ENCODE measurements around the gene NBAS.

NBAS gene

GRCh38 chr2:15299904-15300520 lies 261.1 kb downstream of the NBAS start:
- no peak overlapping the region for H3K27ac ChIP-seq (ENCODE audit: low read depth, low read length)
- H2AFZ ChIP-seq (ENCODE audit: low read depth, low read length, severe bottlenecking) = no peak overlapping the region
- H3K36me3 ChIP-seq (ENCODE audit: low read length) = no peaks in the 10 kb centered on the region
- TF ChIP-seq EZH2phosphoT487 (conservative IDR thresholded peaks at IDR 0.05; ENCODE audit: low read length) = no peak
- TF ChIP-seq, protein P1, sequence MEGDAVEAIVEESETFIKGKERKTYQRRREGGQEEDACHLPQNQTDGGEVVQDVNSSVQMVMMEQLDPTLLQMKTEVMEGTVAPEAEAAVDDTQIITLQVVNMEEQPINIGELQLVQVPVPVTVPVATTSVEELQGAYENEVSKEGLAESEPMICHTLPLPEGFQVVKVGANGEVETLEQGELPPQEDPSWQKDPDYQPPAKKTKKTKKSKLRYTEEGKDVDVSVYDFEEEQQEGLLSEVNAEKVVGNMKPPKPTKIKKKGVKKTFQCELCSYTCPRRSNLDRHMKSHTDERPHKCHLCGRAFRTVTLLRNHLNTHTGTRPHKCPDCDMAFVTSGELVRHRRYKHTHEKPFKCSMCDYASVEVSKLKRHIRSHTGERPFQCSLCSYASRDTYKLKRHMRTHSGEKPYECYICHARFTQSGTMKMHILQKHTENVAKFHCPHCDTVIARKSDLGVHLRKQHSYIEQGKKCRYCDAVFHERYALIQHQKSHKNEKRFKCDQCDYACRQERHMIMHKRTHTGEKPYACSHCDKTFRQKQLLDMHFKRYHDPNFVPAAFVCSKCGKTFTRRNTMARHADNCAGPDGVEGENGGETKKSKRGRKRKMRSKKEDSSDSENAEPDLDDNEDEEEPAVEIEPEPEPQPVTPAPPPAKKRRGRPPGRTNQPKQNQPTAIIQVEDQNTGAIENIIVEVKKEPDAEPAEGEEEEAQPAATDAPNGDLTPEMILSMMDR (IDR thresholded peaks at IDR 0.05; ENCODE audit: insufficient read depth, low read length, poor library complexity, severe bottlenecking) = no peak
- H3F3A ChIP-seq (ENCODE audit: insufficient read depth) = no peaks in the 10 kb centered on the region
- no peak overlapping the region for H3K4me2 ChIP-seq (ENCODE audit: low read depth, low read length, poor library complexity, severe bottlenecking)
- no peak overlapping the region for H3K9ac ChIP-seq (ENCODE audit: low read length)
- H3K79me2 ChIP-seq (ENCODE audit: insufficient read depth, low read length) = no peaks in the 10 kb centered on the region
- no peaks in the 10 kb centered on the region for H4K20me1 ChIP-seq (ENCODE audit: low read depth, low read length)
- no peaks in the 10 kb centered on the region for H3K27me3 ChIP-seq (ENCODE audit: low read length)
- H3K9me3 ChIP-seq (ENCODE audit: insufficient read depth, low read length) = no peaks in the 10 kb centered on the region
- H3K4me3 ChIP-seq (ENCODE audit: insufficient read depth, low read length, poor library complexity, severe bottlenecking) = no peak overlapping the region
- no peaks in the 10 kb centered on the region for H3K9me2 ChIP-seq (replicated peaks; ENCODE audit: insufficient read depth, low read length)

GRCh38 chr2:15298770-15299169 lies 262.4 kb downstream of the NBAS start:
- no peak for TF ChIP-seq EZH2phosphoT487 (conservative IDR thresholded peaks at IDR 0.05; ENCODE audit: low read length)
- TF ChIP-seq, protein P1 (IDR thresholded peaks at IDR 0.05; ENCODE audit: insufficient read depth, low read length, poor library complexity, severe bottlenecking) = no peak
- H3F3A ChIP-seq (ENCODE audit: insufficient read depth) = no peaks in the 10 kb centered on the region
- H3K27ac ChIP-seq (ENCODE audit: low read depth, low read length) = no peak overlapping the region
- H3K36me3 ChIP-seq (ENCODE audit: low read length) = no peaks in the 10 kb centered on the region
- H3K9me3 ChIP-seq (ENCODE audit: insufficient read depth, low read length) = no peaks in the 10 kb centered on the region
- H3K4me2 ChIP-seq (ENCODE audit: low read depth, low read length, poor library complexity, severe bottlenecking) = no peak overlapping the region
- no peak overlapping the region for H3K4me3 ChIP-seq (ENCODE audit: insufficient read depth, low read length, poor library complexity, severe bottlenecking)
- no peaks in the 10 kb centered on the region for H4K20me1 ChIP-seq (ENCODE audit: low read depth, low read length)
- no peak overlapping the region for H2AFZ ChIP-seq (ENCODE audit: low read depth, low read length, severe bottlenecking)
- no peaks in the 10 kb centered on the region for H3K9me2 ChIP-seq (replicated peaks; ENCODE audit: insufficient read depth, low read length)
- H3K27me3 ChIP-seq (ENCODE audit: low read length) = no peaks in the 10 kb centered on the region
- H3K9ac ChIP-seq (ENCODE audit: low read length) = no peak overlapping the region
- no peaks in the 10 kb centered on the region for H3K79me2 ChIP-seq (ENCODE audit: insufficient read depth, low read length)

- H3K36me3 ChIP-seq (ENCODE audit: low read length) = 0 out of 2 replicates have a peak, but pooled peaks cover 4% of the 10 kb centered on the region
- H2AFZ ChIP-seq (ENCODE audit: low read depth, low read length, severe bottlenecking) = no peak overlapping the region
- H3K4me2 ChIP-seq (ENCODE audit: low read depth, low read length, poor library complexity, severe bottlenecking) = no peak overlapping the region
- no peaks in the 10 kb centered on the region for H3K9me2 ChIP-seq (replicated peaks; ENCODE audit: insufficient read depth, low read length)
- H3K9ac ChIP-seq (ENCODE audit: low read length) = no peak overlapping the region
- H4K20me1 ChIP-seq (ENCODE audit: low read depth, low read length) = no peaks in the 10 kb centered on the region
- H3K4me3 ChIP-seq (ENCODE audit: insufficient read depth, low read length, poor library complexity, severe bottlenecking) = no peak overlapping the region
- no peaks in the 10 kb centered on the region for H3K9me3 ChIP-seq (ENCODE audit: insufficient read depth, low read length)
- H3K27ac ChIP-seq (ENCODE audit: low read depth, low read length) = no peak overlapping the region
- TF ChIP-seq, protein P1 (IDR thresholded peaks at IDR 0.05; ENCODE audit: insufficient read depth, low read length, poor library complexity, severe bottlenecking) = no peak
- TF ChIP-seq EZH2phosphoT487 (conservative IDR thresholded peaks at IDR 0.05; ENCODE audit: low read length) = no peak
- no peaks in the 10 kb centered on the region for H3K27me3 ChIP-seq (ENCODE audit: low read length)
- H3F3A ChIP-seq (ENCODE audit: insufficient read depth) = no peaks in the 10 kb centered on the region
- no peaks in the 10 kb centered on the region for H3K79me2 ChIP-seq (ENCODE audit: insufficient read depth, low read length)
Measured at GRCh38 chr2:15293262-15293937, 267.7 kb downstream of the NBAS start.

Measured in SU-DHL-6 (cell line).